ENCODE measurements around the gene IFRD2. TPM values are rescaled to one million over a fixed set of nuclear protein-coding genes. Genes with fewer than 3 reads are reported as not detected.
"Not testable (repeated sequence)": the region's sequence is repeated elsewhere in the genome, so short reads cannot be mapped to it uniquely, and the experiment has no call there.

IFRD2 gene
- total RNA-seq, 4 donors from 2014 or later = 63.9 to 96.5 (median 88.4) TPM

DNA sequence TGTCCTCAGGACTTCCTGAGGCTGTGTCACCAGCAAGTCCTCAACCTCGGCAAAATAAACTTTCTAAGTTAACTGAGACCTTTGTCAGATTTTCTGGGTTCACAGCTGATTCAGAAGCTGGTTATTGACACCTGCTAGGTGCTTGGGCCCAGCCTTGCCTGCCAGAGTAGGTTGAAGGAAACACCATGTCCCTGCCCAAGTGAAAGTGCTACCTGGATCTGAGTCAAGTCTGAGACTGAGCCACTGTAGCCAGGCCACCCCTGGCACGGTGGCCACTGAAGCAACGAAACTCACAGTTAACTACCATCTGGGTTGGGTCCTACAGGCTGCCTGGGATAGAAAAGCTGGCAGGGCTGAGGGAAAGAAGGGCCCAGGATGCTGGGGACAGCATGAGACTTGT is 22.1 kb upstream of the IFRD2 start:
- H3K9me3 ChIP-seq = no peaks in the 10 kb centered on the region
- peak overlapping the region in 2 of 3 donors; percentile 38 to 52 for H3K27ac ChIP-seq
- peaks cover 7 to 20% of the 10 kb centered on the region in 2 donors for H3K36me3 ChIP-seq
- peak; percentile 72 to 73 for DNase-seq
- intact Hi-C loops (cut with DNase I) = no loop called here
- peaks cover 26 to 67% of the 10 kb centered on the region in 2 donors for H3K4me1 ChIP-seq
- WGBS, 2 donors = 40 to 50% methylated on average over 3 of the region's 3 CpGs
- TF ChIP-seq, protein P1, sequence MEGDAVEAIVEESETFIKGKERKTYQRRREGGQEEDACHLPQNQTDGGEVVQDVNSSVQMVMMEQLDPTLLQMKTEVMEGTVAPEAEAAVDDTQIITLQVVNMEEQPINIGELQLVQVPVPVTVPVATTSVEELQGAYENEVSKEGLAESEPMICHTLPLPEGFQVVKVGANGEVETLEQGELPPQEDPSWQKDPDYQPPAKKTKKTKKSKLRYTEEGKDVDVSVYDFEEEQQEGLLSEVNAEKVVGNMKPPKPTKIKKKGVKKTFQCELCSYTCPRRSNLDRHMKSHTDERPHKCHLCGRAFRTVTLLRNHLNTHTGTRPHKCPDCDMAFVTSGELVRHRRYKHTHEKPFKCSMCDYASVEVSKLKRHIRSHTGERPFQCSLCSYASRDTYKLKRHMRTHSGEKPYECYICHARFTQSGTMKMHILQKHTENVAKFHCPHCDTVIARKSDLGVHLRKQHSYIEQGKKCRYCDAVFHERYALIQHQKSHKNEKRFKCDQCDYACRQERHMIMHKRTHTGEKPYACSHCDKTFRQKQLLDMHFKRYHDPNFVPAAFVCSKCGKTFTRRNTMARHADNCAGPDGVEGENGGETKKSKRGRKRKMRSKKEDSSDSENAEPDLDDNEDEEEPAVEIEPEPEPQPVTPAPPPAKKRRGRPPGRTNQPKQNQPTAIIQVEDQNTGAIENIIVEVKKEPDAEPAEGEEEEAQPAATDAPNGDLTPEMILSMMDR (IDR thresholded peaks at IDR 0.05) = no peak
- TF ChIP-seq POLR2A (IDR thresholded peaks at IDR 0.05) = no peak
- no peak overlapping the region for H3K4me3 ChIP-seq (replicated peaks in 1 of 3)
- no peaks in the 10 kb centered on the region for H3K27me3 ChIP-seq

DNA sequence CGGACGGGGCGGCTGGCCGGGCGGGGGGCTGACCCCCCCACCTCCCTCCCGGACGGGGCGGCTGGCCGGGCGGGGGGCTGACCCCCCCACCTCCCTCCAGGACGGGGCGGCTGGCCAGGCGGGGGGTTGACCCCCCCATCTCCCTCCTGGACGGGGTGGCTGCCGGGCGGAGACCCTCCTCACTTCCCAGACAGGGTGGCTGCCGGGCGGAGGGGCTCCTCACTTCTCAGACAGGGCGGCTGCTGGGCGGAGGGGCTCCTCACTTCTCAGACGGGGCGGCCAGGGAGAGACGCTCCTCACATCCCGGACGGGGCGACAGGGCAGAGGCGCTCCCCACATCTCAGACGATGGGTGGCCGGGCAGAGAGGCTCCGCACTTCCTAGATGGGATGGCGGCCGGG is 19.8 kb upstream of the IFRD2 start:
- H3K4me1 ChIP-seq = peaks cover 14 to 47% of the 10 kb centered on the region in 2 donors
- WGBS, 2 donors = 80% methylated on average over 2 of the region's 32 CpGs; no CpG with 5 or more reads in 1 of the 2 donors
- H3K36me3 ChIP-seq; H3K4me3 ChIP-seq (replicated peaks in 1 of 3); H3K27ac ChIP-seq; intact Hi-C loops (cut with DNase I); H3K27me3 ChIP-seq; H3K9me3 ChIP-seq; DNase-seq: not testable (repeated sequence)

DNA sequence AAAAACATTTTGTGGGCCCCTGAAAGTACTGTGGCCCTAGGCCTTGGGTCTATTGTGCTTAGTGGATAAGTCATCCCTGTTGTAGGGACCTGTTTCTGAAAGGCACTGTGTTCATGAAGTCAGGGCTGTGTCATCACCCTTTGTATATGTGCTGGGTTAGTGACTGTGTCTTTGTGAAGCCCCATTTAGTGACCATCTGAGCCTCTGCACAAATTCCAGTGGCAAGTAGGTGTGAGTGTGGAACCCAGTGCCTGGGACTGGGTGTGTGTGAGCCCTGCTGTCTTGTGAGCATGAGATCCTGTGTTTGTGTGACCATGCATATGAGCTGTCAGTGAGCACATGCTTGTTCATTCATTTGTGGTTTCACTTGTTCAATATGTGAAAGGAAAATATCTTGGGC is 12.4 kb upstream of the IFRD2 start:
- Histone ChIP-seq H3K4me3 (replicated peaks in 1 of 3) (no peak overlapping the region), H3K36me3 (no peaks in the 10 kb centered on the region), H3K4me1 (peaks cover 20 to 28% of the 10 kb centered on the region in 2 donors), H3K27me3 (no peaks in the 10 kb centered on the region), H3K9me3 (no peaks in the 10 kb centered on the region), H3K27ac (no peak overlapping the region)
- no peak for DNase-seq
- TF ChIP-seq POLR2A (IDR thresholded peaks at IDR 0.05) = no peak
- TF ChIP-seq, protein P1 (IDR thresholded peaks at IDR 0.05) = no peak
- intact Hi-C loops (cut with DNase I) = no loop called here

DNA sequence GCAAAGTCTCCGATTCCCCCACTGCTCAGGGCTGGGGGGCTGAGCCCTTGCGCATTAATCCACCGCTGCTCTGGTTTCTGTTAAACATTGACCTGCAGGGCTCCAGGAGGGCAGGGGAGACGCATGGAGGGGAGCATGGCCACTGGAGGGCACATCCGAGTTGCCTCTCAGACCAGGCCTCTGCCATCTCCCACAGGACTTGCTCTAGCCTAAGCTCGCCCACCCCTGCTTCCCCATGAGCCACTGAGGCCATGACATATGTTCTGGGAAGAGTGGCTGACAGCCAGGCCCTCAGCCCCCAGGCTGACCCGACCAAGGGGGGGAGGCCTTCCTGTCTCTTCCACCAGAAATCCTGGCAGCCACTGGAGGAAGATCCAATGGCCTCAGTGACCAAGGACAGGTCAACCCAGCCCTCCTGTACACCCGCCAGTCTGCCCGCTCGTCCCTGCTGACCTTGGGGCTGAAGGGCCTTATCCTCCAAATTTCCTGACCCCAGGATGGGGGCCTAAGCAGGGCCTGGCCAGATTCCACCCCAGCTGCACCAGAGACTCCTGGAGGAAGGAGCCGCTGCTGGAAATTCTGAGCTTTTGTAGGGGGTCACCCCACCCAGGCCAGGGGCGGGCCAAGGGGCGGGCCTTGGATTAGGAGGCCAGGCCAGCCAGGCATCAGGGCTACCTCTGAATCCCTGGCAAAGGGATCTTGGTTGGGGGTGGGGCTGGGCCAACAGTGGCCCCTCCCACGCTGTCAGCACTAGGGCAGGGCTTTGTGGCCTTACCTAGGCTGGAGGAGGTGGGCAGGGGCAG is 11.0 kb upstream of the IFRD2 start, which contains the start of gene HYAL1:
Gene HYAL1 (minus strand): TSS at position 562 of the 803 bp plus-strand sequence. CDS start 618 bp downstream, outside the sequence.
- peak; percentile 42 to 48 for DNase-seq
- Histone ChIP-seq H3K9me3 (no peaks in the 10 kb centered on the region), H3K36me3 (no peaks in the 10 kb centered on the region), H3K27ac (peak within 1 kb of the TSS in 2 of 3 donors; percentile 40 to 74), H3K4me3 (replicated peaks in 1 of 3) (peak within 1 kb of the TSS in 1 of 3 donors; percentile 8), H3K27me3 (no peaks in the 10 kb centered on the region), H3K4me1 (peaks cover 21 to 30% of the 10 kb centered on the region in 2 donors)
- intact Hi-C loops (cut with DNase I) = no loop called here
- 76 to 78% methylated on average over 5 to 12 of the region's 14 CpGs for WGBS, 2 donors
- TF ChIP-seq, protein P1 (IDR thresholded peaks at IDR 0.05) = no peak
- no peak for TF ChIP-seq POLR2A (IDR thresholded peaks at IDR 0.05)

DNA sequence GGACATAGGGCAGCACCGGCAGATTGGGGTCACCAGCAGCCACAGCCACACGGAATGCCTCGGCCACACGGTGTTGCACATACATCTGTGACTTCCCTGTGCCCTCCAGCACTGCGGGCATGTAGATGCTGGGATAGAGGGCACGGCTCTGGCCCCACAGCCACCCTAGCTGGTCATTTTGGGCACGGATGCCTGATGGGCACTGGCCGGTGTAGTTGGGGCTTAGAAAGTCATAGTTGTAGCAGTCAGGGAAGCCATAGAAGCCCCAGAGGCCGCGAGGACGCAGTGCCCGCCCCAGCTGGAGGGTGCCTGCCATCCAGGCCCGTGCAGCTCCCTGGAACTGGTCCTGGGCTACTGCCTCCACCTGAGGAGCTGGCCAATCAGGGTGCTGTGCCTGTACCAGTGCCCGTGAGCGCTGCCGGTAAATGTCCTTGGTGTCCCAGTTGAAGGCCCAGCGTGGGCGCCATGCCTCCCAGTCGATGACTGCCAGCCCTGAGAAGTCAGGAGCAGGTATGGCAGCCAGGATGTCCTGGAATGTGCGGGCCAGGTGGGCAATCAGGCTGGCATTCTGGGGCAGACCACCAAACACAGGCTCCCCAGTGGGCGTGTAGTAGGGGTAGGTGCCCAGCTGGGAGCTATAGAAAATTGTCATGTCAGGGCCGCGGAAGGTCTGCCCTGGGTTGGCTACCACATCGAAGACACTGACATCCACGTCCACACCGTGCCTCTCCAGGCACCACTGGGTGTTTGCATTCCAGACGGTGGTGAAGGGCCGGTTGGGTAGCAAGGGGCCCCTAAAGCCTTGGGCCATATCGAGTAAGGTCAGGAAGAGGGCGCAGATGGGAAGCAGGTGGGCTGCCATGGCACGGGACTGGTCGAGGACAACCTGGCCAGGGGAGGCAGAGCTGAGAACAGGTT is 10.1 kb upstream of the IFRD2 start:
- Histone ChIP-seq H3K4me1 (peaks cover 22 to 35% of the 10 kb centered on the region in 2 donors), H3K36me3 (no peaks in the 10 kb centered on the region), H3K27ac (peak overlapping the region in 2 of 3 donors; percentile 40 to 74), H3K9me3 (no peaks in the 10 kb centered on the region), H3K27me3 (no peaks in the 10 kb centered on the region), H3K4me3 (replicated peaks in 1 of 3) (peak overlapping the region in 1 of 3 donors; percentile 8)
- intact Hi-C loops (cut with DNase I) = no loop called here
- TF ChIP-seq, protein P1 (IDR thresholded peaks at IDR 0.05) = no peak
- no peak for TF ChIP-seq POLR2A (IDR thresholded peaks at IDR 0.05)
- WGBS, 2 donors = 89% methylated on average over 18 to 28 of the region's 32 CpGs
- no peak for DNase-seq
